Endodermal cell (in vitro differentiated cells): Measurements from ENCODE around the gene ABCA13. TPM values are rescaled to one million over a fixed set of nuclear protein-coding genes. Genes with fewer than 3 reads are reported as not detected.

ENCODE experiments used
- DNase-seq: peaks from one replicate; pipeline ENCODE4 v3.0.0-alpha.2; 2017
- H3K27ac ChIP-seq: 2 replicates; pipeline ENCODE4 v1.5.1; 2013; ENCODE audit warnings: mild to moderate bottlenecking, low read depth, low read length, moderate library complexity
- H3K27me3 ChIP-seq: 2 replicates; pipeline ENCODE4 v1.6.1; 2013; ENCODE audit warnings: mild to moderate bottlenecking, low read length, moderate library complexity; ENCODE audit not compliant: insufficient read depth, control insufficient read depth, poor library complexity, severe bottlenecking
- H3K36me3 ChIP-seq: 2 replicates; pipeline ENCODE4 v1.7.0; 2013; ENCODE audit warnings: mild to moderate bottlenecking, low read length, moderate library complexity; ENCODE audit not compliant: control insufficient read depth, insufficient read depth
- H3K4me1 ChIP-seq: one replicate; pipeline ENCODE4 v1.7.0; 2013; ENCODE audit warnings: low read length; ENCODE audit not compliant: control insufficient read depth, insufficient read depth
- H3K4me3 ChIP-seq: 2 replicates; pipeline ENCODE4 v1.5.1; 2013; ENCODE audit warnings: mild to moderate bottlenecking, low read length, moderate library complexity
- H3K9ac ChIP-seq: 2 replicates; pipeline ENCODE4 v1.6.1; 2013; ENCODE audit warnings: mild to moderate bottlenecking, low read length, moderate library complexity; ENCODE audit not compliant: poor library complexity, severe bottlenecking; ENCODE audit errors: extremely low read depth
- H3K9me3 ChIP-seq: 2 replicates; pipeline ENCODE4 v1.6.1; 2013; ENCODE audit warnings: mild to moderate bottlenecking, low read length, moderate library complexity; ENCODE audit not compliant: control insufficient read depth
- H3K27ac Mint-ChIP-seq: 2 replicates; pipeline ENCODE4 v1.8.0; 2020; ENCODE audit warnings: mixed read lengths
- H3K27me3 Mint-ChIP-seq: 2 replicates; pipeline ENCODE4 v1.8.0; 2021; ENCODE audit warnings: mild to moderate bottlenecking, mixed read lengths; ENCODE audit not compliant: insufficient read depth
- H3K36me3 Mint-ChIP-seq: 2 replicates; pipeline ENCODE4 v1.8.0; 2020; ENCODE audit warnings: low read depth, mixed read lengths
- H3K4me1 Mint-ChIP-seq: 2 replicates; pipeline ENCODE4 v1.8.0; 2020; ENCODE audit warnings: mixed read lengths
- H3K4me3 Mint-ChIP-seq: 2 replicates; pipeline ENCODE4 v1.8.0; 2020; ENCODE audit warnings: mild to moderate bottlenecking, moderate library complexity, mixed read lengths
- H3K9me3 Mint-ChIP-seq: 2 replicates; pipeline ENCODE4 v1.8.0; 2020; ENCODE audit warnings: mild to moderate bottlenecking, mixed read lengths
- WGBS, 2 experiments: methylation state at CpG; one replicate each; pipeline versions ENCODE4 v1.1.5 to v1.1.7; 2013; ENCODE audit warnings: missing lambda C conversion rate in 2 of 2, mixed read lengths in 1 of 2; ENCODE audit not compliant: insufficient coverage in 1 of 2, insufficient read length in 1 of 2; 5-methylcytosine and 5-hydroxymethylcytosine counted together
- total RNA-seq, 2 donors: library from RNA; stranded (reverse); fragmentation: NEBNext Ultra II Directional in 1 of 2; extraction: Animal tissue kit (Norgen Biotek cat#: 25700) in 1 of 2; gene quantifications; 2 replicates in 1 of 2; 3 replicates in 1 of 2; pipeline ENCODE4 v1.2.1, GENCODE V29; 2021
- TF ChIP-seq, protein P1 (sequence below): fragments of 200-600 bp; sonication (generic); conservative IDR thresholded peaks from 2 replicates; pipeline ENCODE4 v1.5.0; 2021; ENCODE audit warnings: antibody characterized with exemption, mild to moderate bottlenecking

ABCA13 gene
- total RNA-seq, 2 donors from 2014 or later: 0.04 to 0.11 TPM

DNA sequence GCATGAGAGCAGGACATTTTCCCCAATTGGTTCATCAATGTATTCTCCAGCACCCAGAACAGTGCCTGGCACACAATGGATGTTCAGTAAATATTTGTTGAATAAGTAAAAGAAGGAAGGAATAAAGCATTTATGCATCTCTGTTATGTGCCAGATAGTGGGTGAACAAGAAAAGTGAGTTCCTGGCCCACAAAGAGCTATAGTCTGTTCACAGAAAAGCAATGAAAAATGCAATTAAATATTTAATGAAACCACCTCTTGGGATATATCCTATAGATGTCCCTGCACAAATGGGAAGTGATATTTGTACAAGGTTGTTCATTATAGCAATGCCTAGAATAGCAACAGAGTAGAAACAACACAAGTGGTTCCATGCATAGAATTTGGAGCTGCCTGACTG is 2.1 kb downstream of the ABCA13 start:
- TF ChIP-seq, protein P1, sequence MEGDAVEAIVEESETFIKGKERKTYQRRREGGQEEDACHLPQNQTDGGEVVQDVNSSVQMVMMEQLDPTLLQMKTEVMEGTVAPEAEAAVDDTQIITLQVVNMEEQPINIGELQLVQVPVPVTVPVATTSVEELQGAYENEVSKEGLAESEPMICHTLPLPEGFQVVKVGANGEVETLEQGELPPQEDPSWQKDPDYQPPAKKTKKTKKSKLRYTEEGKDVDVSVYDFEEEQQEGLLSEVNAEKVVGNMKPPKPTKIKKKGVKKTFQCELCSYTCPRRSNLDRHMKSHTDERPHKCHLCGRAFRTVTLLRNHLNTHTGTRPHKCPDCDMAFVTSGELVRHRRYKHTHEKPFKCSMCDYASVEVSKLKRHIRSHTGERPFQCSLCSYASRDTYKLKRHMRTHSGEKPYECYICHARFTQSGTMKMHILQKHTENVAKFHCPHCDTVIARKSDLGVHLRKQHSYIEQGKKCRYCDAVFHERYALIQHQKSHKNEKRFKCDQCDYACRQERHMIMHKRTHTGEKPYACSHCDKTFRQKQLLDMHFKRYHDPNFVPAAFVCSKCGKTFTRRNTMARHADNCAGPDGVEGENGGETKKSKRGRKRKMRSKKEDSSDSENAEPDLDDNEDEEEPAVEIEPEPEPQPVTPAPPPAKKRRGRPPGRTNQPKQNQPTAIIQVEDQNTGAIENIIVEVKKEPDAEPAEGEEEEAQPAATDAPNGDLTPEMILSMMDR: no peak
- Histone ChIP-seq H3K27me3 (no peaks in the 10 kb centered on the region), H3K9me3 (no peaks in the 10 kb centered on the region), H3K36me3 (no peaks in the 10 kb centered on the region), H3K9ac (no peak overlapping the region), H3K4me1 (peaks cover 4% of the 10 kb centered on the region), H3K4me3 (no peak overlapping the region), H3K27ac (no peak overlapping the region)
- Mint-ChIP-seq H3K27me3 (no peaks in the 10 kb centered on the region), H3K4me3 (no peak overlapping the region), H3K4me1 (peaks cover 16% of the 10 kb centered on the region), H3K27ac (no peak overlapping the region), H3K9me3 (no peaks in the 10 kb centered on the region), H3K36me3 (no peaks in the 10 kb centered on the region)
- DNase-seq: no peak

DNA sequence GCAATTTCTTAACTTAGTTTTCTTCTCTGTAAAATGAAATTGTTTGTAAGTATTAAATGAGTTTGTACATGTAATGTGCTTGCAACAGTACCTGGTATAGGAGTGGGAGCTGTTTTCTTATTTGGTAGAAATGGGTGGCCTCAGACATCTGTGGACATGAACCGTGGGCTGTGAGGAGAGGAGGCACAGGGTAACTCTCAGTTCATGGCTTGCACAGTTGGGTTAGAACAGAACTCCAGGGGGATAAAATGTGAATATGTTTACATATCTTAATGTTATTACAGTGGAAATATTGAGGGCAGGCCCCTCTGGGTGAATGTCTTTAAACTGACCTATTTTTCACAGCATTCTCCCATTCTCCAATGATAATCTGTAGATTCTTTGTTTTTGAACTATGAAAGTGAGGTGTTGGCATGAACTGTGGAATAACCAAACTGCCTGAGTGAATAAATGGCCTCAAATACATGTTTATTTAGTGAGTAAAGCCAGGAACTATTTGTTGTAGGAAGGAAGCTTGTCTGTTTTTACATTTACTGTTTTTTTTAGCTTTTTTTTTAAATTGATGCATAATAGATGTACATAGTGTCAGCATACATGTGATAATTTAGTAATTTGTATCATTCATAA is 2.6 kb downstream of the ABCA13 start:
- DNase-seq: no peak
- Mint-ChIP-seq H3K9me3 (no peaks in the 10 kb centered on the region), H3K4me3 (no peak overlapping the region), H3K4me1 (peaks cover 16% of the 10 kb centered on the region), H3K36me3 (no peaks in the 10 kb centered on the region), H3K27me3 (no peaks in the 10 kb centered on the region), H3K27ac (no peak overlapping the region)
- TF ChIP-seq, protein P1: no peak
- 86 to 94% methylated on average over 1 of the region's 1 CpG for WGBS, 2 experiments
- H3K27ac ChIP-seq: no peak overlapping the region
- peaks cover 4% of the 10 kb centered on the region for H3K4me1 ChIP-seq
- no peaks in the 10 kb centered on the region for H3K27me3 ChIP-seq
- H3K9me3 ChIP-seq: no peaks in the 10 kb centered on the region
- no peaks in the 10 kb centered on the region for H3K36me3 ChIP-seq
- H3K9ac ChIP-seq: no peak overlapping the region
- H3K4me3 ChIP-seq: no peak overlapping the region

DNA sequence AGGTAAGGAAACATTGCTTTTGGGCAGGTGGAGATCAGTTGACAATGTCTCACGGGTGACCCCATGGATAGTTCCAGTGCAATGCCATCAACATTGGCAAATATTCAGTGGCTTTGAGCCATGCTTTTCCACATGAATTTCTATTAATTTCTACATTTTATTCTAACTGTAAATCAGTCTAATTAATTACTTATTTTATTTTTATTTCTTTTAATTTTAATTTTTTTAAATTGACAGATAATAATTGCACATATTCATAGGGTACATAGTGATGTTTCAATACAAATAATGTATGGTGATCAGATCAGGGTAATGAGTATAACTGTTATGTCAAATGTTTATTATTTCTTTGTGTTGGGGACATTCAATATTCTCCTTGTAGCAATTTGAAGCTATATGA is 3.8 kb downstream of the ABCA13 start:
- Mint-ChIP-seq H3K27ac (no peak overlapping the region), H3K36me3 (no peaks in the 10 kb centered on the region), H3K9me3 (no peaks in the 10 kb centered on the region), H3K4me3 (no peak overlapping the region), H3K4me1 (peaks cover 23% of the 10 kb centered on the region), H3K27me3 (no peaks in the 10 kb centered on the region)
- no peaks in the 10 kb centered on the region for H3K9me3 ChIP-seq
- 88% methylated on average over 1 of the region's 1 CpG; no CpG with 5 or more reads in 1 of the 2 experiments for WGBS, 2 experiments
- TF ChIP-seq, protein P1: no peak
- no peak for DNase-seq
- no peak overlapping the region for H3K9ac ChIP-seq
- H3K4me1 ChIP-seq: peaks cover 4% of the 10 kb centered on the region
- H3K27me3 ChIP-seq: no peaks in the 10 kb centered on the region
- H3K27ac ChIP-seq: no peak overlapping the region
- H3K4me3 ChIP-seq: no peak overlapping the region
- no peaks in the 10 kb centered on the region for H3K36me3 ChIP-seq
